Mesenteric fat pad (tissue), 1 donor: Measurements from ENCODE around the gene ATG2B. TPM values are rescaled to one million over a fixed set of nuclear protein-coding genes. Genes with fewer than 3 reads are reported as not detected.
A peak's percentile ranks its signal among the peaks of the same experiment; 100 is the strongest.

Experiments
- DNase-seq: peaks from one replicate; pipeline ENCODE4 v3.0.0-alpha.2; 2020; ENCODE audit warnings: low spot score
- total RNA-seq: library from RNA; stranded (reverse); fragmentation: NEBNext Ultra II Directional; extraction: Animal tissue kit (Norgen Biotek cat#: 25700); gene quantifications from one replicate; pipeline ENCODE4 v1.2.1, GENCODE V29; 2021
- donor health status: DM: yes; HTN: yes; CAD: no.

ATG2B gene
- total RNA-seq, 1 donor from 2014 or later: 21.3 TPM

DNA sequence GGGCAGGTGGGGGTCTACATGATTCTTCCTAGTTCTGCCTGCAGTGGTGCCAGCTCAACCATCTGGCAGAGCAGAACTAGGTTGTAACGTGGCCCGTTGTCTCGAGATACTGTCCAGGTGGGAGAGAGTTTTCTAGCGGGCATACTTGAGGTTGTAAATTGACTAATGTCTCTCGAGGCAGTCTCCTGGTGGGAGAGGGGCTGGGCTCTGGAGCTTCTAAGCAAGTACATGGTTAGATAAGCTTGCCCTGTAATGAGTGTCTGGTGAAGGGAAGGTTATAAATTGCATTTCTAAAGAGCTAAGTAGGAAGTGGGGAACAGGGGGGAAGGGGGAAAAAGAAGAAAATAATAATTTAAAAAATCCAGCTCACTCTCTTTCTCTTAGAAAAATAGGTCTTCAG lies 89.0 kb downstream of the ATG2B start:
- no peak for DNase-seq

DNA sequence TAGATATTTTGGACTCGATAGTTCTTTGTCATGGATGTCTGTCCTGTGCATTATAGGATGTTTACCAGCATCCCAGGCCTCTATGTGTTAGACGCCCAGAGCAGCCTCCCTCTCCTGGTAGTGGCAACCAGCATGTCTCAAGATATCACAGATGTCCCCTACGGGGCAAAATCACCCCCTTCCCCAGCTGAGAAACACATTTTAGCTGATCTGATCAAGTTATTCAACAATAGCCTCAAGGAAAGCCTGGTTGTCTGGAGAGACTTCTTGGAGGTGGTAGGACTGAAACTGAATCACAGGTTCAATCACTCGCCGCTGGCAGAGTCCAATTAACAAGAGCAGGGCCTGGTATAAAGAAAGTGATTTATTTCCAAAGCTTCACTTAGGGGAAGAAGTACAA lies 89.5 kb downstream of the ATG2B start:
- no peak for DNase-seq

DNA sequence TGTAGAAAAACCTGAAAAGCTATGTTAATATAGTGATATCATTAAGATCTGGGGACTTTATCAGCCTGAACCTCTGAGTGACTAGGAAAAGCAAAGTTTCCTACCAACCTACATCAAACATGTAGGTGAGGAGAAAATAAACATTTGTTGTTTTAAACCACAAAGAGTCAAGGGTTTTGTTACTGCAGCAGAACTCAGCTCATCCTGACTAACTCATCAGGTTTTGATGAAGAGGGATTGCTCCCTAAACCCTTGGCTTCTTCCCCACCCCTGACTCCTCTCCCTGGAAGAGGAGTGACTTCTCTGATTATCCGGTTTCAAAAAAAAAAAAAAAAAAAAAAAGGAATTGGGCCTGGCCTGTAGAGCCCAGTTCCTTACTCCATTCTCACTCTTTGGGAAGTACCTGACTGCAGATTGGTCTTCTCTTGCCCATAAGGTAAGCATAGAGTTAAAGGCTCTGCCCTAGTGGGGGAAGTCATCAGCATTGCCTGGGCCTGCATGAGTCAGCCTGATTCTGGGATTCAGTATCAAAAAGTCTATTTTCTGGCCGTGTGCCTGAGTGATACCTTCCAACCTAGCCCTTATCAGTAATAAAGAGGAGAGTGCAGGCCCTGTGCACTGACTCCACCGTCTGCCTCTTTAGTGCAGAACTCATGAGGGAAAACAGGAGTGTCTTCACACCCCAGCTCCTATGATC lies 90.2 kb downstream of the ATG2B start:
- DNase-seq: no peak

DNA sequence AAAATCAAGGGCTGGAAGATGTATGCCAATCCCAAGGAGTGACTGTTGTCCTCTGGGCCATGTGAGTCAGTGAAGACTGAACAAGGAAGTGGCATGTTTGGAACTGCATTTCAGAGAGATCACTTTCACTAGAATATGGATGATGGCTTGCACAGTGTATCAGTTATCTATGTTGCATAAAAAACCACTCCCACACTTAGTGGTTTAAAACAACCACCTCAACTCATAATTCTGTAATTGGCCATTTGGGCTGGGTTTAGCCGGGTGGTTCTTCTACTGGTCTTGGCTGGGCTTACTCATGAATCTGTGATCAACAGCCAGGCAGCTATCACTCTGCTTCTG lies 91.7 kb downstream of the ATG2B start:
- no peak for DNase-seq

DNA sequence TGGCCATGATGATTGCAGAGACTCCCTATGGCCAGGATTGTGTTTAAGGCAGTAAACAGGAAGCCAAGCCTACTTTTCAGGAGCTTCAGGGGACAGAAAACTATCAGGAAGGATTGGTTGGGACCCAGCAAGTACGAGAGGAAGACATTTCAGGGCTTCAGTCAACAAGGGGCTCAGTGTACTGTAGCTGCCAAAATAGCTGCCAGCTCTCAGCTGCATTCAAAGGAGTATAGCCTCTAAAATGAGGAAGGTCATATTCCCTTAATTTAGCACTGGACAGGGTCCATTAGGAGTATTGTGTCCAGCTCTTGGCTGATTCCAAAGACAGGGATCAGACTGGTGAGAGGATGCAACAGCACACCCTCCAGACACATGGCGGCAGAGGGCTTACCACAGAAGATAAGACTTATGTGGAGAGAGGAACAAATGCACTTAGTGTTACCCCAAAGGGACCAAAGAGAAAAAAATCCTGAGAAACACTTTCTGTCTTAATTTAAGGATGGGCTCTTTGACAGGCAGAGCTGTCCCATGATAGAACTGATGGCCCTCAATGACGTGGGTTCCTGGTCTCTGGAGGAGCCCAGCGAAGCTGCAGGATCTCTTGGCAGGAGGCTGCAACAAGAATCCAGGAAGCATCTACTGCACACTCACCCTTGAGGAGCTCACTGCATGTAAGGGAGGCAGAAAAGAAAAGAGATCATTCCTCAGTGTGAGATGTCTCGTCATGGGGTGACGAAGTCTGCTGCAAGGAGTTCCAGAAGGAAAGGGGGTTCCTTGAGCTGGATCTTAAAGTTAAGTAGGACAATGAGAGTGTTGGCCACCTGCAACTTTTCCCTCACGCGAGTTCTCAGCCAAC lies 92.3 kb downstream of the ATG2B start:
- no peak for DNase-seq

DNA sequence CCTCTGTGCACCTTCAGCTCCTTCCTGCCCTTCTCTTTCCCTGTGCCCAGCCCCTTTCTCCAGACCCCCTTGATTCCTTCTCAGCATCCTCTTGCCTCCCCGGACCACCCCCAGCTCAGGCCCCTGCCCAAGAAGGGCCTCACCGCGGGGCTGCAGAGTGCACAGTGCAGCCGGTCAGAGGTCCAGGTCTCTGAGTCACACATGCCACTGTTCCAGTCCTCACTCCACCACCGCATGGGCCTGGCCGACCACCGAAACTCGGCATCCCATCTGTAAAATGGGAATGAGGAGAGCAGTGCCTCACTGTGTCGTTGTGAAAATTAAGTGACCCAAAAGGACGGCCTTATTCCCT lies 93.8 kb downstream of the ATG2B start:
- no peak for DNase-seq

DNA sequence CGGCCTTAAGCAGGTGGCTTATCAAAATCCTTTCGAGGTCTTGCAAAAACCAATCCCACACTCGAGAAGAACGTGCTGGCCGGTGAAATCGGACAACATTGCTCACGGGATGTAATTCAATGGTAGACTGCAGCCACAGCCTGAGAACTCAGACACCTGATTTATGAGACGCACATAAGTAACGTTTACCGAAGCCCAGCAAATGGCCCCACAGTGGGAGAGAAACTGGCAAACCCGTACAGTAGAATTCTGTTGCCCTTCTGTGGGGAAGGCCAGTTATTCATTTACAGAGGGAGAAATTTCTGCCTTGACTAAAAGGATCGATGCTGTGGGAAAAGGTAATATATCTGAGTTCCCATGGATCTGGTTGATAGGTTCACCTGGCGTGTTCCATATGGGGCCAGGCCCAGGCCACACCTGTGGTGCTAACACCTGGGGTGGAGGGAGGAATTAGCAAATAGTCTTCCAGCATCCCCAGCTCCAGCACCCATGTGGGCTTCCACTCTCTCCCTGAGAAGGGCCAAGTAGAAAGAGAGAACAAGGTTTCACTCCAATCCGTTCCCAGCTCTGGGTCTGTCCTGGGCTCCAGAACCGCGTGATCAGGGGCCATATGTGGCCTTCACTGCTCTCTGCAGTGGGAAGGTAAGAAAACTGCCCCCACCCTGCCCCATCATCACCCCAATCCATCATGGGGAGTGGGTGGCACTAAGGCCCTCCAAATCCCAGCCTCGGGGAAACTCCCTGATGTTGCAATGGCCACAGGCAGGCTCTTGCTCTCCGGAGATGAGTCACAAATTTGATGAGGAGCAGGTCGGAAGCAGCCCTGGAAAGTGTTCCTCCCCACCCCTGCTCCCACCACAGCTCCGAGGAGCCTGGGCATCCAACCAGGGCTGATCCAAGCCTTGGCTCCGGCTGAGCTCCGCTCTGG lies 94.4 kb downstream of the ATG2B start:
- DNase-seq: no peak

DNA sequence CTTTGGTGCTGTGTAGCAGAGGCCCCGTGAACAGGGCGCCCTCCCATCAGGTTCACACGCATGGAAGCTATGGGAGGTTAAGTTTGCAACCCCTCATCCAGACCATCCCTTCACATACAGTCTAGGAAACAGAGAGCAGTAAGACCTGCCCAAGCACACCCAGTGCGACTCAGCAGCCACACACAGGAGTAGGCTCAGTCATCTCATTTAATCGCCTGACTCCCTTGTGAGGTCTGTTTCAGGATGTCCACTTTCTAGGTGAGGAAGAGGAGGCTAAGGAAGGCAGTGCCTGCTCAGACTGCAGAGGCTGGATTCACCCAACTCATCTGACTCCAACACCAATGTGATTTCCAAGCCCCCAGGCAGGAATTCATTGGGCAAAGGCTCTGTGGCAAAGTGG lies 95.2 kb downstream of the ATG2B start:
- no peak for DNase-seq

DNA sequence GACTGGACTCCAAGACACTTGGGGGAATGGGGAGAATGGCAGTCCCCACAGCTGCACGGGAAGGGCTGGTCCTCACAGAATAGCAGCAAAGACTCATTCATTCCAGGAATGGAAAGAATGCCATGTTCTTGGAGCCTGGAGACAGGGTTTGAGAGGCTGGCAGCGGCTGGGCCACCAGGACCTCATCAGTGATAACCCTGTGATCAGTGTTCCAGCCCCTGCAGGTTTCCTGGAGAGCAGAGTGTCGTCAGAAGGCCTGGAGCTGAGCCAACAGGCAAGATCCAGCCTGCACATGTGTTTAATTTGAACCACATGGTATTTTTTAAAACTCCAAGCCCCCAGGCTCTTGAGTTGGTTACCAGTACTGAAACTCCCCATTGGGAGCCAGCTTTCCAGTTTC lies 95.8 kb downstream of the ATG2B start:
- no peak for DNase-seq

DNA sequence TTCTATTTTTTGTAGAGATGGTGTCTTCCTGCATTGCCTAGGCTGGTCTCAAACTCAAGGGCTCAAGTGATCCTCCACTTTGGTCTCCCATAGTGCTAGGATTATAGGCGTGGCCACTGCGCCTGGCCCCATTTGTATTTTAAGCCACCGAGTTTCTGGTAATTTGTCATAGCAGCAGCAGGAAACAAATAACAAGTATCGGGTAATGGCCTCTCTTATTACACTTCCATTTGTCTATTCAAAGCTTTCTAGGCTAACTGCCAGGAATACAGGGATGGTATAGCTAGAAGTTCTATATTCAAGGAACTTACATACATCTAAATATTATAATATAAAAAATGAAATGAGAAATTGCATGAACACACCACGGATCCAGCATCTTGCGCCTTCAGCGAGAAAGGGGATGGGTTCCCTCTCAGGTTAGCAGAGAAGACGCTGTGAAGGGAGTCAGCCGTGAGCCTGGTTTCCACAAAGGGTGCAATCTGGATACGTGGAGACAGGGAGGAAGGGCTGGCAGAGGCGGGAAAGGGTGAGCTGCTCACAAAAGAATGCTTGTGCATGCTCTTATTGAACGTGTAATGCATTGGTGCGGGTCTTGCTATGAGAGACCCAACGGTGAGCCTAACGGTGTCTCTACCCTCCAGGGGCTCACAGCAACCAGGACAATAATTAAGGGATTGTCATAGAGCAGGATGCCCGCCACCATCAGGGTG lies 97.6 kb downstream of the ATG2B start:
- no peak for DNase-seq

DNA sequence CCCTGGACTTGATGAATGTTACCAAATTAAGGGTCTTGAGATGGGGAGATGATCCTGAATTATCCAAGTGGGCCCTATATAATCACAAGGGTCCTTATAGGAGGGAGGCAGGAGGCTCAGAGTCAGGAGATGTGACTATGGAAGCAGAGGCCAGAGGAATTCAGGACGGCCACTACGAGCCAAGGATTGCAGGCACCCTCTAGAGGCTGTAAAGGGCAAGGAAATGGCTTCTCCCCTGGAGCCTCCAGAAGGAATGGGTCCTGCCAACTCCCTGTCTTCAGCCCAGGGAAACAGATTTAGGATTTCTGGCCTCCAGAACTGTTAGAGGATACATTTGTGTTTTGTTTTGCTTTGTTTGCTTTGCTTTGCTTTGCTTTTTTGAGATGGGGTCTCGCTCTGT lies 98.3 kb downstream of the ATG2B start:
- no peak for DNase-seq

DNA sequence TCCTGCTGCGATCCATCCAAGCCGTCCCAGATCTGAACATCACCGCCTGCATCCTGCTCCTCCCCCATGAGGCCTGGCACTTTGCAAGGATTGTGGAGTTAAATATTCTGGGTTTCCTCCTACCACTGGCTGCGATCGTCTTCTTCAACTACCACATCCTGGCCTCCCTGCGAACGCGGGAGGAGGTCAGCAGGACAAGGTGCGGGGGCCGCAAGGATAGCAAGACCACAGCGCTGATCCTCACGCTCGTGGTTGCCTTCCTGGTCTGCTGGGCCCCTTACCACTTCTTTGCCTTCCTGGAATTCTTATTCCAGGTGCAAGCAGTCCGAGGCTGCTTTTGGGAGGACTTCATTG lies 99.0 kb downstream of the ATG2B start:
- DNase-seq: peak; percentile 71

DNA sequence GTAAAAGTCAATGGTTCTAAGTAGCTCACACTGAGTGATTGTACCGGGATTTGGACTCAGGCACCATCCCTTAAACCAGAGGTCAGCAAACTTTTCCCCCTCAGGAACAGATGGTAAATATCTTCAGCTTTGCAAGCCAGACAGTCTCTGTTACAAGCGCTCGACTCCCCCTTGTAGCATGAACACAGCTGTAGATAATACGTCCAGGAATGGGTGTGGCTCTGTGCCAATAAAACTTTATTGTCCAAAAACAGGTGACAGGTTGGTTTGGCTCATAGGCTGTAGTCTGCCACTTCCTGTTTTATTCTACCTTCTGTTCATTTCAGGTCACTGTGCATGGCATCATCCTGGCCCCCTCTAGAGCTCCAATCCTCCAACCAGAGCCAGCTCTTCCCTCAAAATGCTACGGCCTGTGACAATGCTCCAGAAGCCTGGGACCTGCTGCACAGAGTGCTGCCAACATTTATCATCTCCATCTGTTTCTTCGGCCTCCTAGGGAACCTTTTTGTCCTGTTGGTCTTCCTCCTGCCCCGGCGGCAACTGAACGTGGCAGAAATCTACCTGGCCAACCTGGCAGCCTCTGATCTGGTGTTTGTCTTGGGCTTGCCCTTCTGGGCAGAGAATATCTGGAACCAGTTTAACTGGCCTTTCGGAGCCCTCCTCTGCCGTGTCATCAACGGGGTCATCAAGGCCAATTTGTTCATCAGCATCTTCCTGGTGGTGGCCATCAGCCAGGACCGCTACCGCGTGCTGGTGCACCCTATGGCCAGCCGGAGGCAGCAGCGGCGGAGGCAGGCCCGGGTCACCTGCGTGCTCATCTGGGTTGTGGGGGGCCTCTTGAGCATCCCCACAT lies 99.6 kb downstream of the ATG2B start:
- peak; percentile 75 for DNase-seq

DNA sequence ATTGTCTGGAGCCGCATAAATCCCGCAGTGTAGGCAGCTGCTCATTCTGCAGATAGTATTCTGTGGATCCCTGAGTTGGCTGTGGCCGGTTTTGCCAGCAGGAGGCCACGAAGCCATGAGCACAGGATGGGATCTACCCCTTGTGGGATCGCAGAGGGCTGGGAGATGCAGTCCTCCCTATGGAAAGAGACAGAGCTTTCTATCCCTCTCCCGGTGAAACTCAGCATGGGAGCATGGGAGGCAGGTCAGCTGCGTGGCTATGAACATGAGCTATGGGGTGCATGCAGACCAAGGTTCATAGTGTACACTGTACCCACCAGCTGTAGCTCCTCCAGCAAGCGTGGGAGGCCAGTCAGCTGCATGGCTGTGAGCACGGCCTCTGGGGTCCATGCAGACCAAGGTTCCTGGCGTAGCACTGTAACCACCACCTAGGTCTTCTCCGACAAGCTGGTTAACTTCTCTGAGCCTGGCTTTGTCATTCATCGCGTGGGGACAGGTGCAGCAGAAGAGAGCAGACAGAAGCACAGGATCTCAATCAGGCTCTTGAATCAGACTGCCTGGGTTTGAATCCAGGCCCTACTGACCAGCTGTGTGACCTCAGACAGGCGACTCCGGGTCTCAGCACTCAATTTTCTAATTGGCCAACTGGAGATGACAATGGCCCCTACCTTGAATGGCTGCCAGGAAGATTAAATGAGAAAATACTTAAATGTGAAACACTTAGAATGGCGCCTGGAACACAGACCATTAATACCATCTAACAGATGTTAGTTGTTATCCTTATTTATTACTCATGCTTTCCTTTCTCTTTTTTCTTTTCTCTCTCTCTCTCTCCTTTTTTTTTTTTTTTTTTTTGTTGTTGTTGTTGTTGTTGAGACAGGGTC lies 101.1 kb downstream of the ATG2B start:
- peak; percentile 65 for DNase-seq

DNA sequence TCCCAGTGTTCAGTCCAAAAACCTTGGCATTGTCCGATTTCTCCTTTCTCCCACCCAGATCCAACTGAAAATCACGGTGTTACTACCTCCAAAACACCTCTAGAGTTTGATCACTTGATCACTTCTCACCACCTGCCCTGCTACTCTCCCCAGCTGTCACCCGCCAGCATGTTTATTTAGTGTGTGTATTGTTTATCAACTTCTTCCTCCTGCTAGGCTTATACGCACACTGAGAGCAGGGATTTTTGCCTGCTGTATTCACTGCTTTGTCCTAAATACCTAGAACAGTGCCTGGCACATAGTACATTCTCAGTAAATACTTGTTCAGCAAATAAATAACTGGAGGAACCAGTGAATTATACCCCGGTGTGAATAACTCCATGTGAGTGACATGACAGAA lies 102.1 kb downstream of the ATG2B start:
- no peak for DNase-seq

DNA sequence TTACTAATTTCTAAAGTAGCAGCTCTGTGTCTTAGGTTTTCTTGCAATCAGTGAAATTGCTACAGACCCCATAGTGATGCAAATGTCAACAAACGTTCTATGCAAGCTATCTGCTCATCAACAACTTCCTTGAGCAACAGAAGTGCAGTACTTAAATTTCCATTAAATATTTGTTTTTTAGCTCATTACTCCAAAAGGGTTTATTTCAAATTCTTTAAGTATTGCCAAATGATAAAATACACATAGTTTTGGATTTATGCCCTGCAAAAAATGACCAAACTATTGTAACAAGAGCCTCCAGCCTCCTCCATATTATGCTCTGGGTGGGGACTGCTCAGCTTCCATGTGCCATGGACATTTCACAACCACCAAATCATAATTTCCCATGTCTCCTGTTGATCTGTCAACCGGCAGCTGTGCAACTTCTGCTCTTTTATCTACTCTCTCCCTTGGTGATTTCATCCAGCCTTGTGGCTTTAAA lies 102.8 kb downstream of the ATG2B start:
- DNase-seq: no peak

DNA sequence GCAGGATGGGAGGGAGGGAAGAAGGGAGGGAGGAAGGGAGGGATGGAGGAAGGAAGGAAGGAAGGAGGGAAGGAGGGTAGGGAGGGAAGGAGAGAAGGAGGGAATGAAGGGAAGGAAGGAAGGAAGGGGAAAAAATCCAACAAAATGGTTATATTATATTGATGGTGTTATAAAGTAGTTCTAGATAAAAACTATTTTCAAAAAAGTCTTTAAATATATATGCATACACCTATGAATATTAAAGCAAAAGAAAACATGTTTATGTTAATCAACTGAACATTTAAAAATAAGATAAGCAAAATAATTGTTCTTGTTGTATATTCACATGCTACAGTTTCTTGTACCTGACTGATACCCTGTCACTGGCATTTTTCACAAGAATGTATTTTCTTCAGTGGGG lies 105.2 kb downstream of the ATG2B start:
- no peak for DNase-seq

DNA sequence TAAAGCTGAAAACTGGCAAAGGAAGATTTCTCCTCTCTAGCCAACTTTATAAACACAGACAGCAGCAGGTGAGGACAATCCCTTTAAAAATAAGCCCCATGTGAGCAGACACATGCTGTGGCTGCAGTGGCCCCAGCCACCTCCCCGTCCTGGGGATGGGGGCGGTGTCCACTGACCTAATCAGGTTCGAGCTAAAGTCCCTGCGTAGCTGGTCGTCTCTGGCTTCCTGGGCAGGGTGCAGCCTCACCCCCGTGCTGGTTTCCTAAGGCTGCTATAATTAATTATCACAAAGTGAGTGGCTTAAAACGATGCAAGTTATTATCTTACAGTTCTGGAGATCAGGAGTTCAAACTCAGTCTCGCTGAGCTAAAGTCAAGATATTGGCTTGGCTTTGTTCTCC lies 106.1 kb downstream of the ATG2B start:
- DNase-seq: peak; percentile 45

DNA sequence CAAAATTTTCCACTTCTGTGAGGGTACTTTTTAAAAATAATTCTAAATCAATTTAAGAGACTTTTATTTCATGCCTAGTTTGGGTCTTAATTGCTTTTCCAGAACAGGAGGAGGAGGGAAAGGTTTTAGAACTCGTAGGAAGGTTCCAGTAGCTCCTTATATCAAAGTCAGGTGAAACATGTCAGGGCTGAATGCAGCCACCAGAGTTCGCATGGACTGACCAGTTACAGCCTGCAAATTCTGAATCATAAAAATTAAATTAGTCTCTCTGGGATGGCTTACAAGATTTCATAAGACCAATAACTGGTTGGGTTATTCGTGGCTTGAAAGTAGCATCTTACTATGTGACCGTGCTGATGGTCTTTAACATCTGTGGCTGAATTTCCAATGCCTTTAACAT lies 106.7 kb downstream of the ATG2B start:
- no peak for DNase-seq
